ENCODE data around the gene SNX14. TPM values are rescaled to one million over a fixed set of nuclear protein-coding genes. Genes with fewer than 3 reads are reported as not detected.

Gene SNX14
- total RNA-seq, 2 donors from 2014 or later, result 41.8 to 68.6 TPM

DNA sequence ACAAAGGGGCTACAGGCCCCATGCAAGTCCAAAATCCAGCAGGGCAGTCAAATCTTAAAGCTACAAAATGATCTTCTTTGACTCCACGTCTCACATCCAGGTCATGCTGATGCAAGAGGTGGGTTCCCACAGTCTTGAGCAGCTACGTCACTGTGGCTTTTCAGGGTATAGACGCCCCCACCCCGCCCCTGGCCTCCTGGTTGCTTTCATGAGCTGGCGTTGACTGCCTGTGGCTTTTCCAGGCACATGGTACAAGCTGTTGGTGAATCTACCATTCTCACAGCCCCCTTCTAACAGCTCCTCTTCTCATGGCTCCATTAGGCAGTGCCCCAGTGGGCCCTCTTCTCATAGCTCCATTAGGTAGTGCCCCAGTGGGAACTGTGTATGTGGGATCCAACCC is 96.8 kb downstream of the SNX14 start:
- Histone ChIP-seq H3K9me3 (no peaks in the 10 kb centered on the region), H3K4me3 (no peak overlapping the region), H3K27me3 (no peaks in the 10 kb centered on the region), H3K27ac (no peak overlapping the region), H3K4me1 (peaks cover 8% of the 10 kb centered on the region), H3K36me3 (replicated peaks in 1 of 2; ENCODE audit: insufficient read depth in 1 of 2, low read depth in 2 of 2) (no peaks in the 10 kb centered on the region)
- ATAC-seq (no peak), DNase-seq (no peak)
- intact Hi-C loops (cut with DNase I), result no loop called here
- TF ChIP-seq POLR2A (IDR thresholded peaks at IDR 0.05) (no peak), CTCF (IDR thresholded peaks at IDR 0.05) (no peak)
- WGBS, 2 donors, result 92 to 97% methylated on average over 5 of the region's 5 CpGs

DNA sequence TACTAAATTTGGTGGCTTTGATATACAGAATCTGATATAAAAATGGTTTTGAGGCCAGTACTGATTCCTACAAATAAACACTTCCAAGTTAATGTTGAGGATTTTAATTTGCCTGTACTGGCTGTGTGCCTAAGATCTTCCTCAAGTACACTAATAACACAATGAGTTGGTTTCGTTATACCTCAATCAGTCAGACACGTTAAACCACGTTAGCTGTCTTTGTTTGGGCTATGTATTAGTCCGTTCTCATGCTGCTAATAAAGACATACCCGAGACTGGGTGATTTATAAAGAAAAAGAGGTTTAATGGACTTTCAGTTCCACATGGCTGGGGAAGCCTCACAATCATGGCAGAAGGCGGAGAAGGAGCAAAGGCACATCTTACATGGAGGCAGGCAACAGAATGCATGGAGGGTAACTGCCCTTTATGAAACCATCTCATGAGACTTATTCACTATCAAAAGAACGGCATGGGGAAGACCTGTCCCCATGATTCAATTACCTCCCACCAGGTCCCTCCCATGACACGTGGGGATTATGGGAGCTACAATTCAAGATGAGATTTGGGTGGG is 97.6 kb downstream of the SNX14 start:
- no peaks in the 10 kb centered on the region for H3K27me3 ChIP-seq
- H3K36me3 ChIP-seq (replicated peaks in 1 of 2; ENCODE audit: insufficient read depth in 1 of 2, low read depth in 2 of 2), result no peaks in the 10 kb centered on the region
- 83 to 93% methylated on average over 8 of the region's 8 CpGs for WGBS, 2 donors
- H3K4me3 ChIP-seq, result no peak overlapping the region
- DNase-seq, result no peak
- TF ChIP-seq CTCF (IDR thresholded peaks at IDR 0.05) (no peak), POLR2A (IDR thresholded peaks at IDR 0.05) (no peak)
- intact Hi-C loops (cut with DNase I), result no loop called here
- no peaks in the 10 kb centered on the region for H3K9me3 ChIP-seq
- ATAC-seq, result no peak
- H3K27ac ChIP-seq, result no peak overlapping the region
- H3K4me1 ChIP-seq, result peaks cover 8% of the 10 kb centered on the region

- DNase-seq (no peak), ATAC-seq (no peak)
- TF ChIP-seq CTCF (IDR thresholded peaks at IDR 0.05) (no peak), POLR2A (IDR thresholded peaks at IDR 0.05) (no peak)
- Histone ChIP-seq H3K9me3 (no peaks in the 10 kb centered on the region), H3K27me3 (no peaks in the 10 kb centered on the region), H3K4me3 (no peak overlapping the region), H3K27ac (no peak overlapping the region), H3K36me3 (replicated peaks in 1 of 2; ENCODE audit: insufficient read depth in 1 of 2, low read depth in 2 of 2) (no peaks in the 10 kb centered on the region), H3K4me1 (peaks cover 8% of the 10 kb centered on the region)
- 64 to 66% methylated on average over 5 of the region's 5 CpGs for WGBS, 2 donors
- intact Hi-C loops (cut with DNase I), result no loop called here
Measured at GRCh38 chr6:85494547-85495536, 98.8 kb downstream of the SNX14 start.

GRCh38 chr6:85493389-85493788 is 100.3 kb downstream of the SNX14 start:
- no peak for ATAC-seq
- WGBS, 2 donors, result 83 to 90% methylated on average over 1 of the region's 1 CpG
- intact Hi-C loops (cut with DNase I), result no loop called here
- Histone ChIP-seq H3K27ac (no peak overlapping the region), H3K4me1 (no peaks in the 10 kb centered on the region), H3K9me3 (no peaks in the 10 kb centered on the region), H3K27me3 (no peaks in the 10 kb centered on the region), H3K36me3 (replicated peaks in 1 of 2; ENCODE audit: insufficient read depth in 1 of 2, low read depth in 2 of 2) (no peaks in the 10 kb centered on the region), H3K4me3 (no peak overlapping the region)
- TF ChIP-seq POLR2A (IDR thresholded peaks at IDR 0.05) (no peak), CTCF (IDR thresholded peaks at IDR 0.05) (no peak)
- DNase-seq, result no peak

All from body of pancreas (tissue), 4 donors.